ENCODE measurements around the gene MARS2. TPM values are rescaled to one million over a fixed set of nuclear protein-coding genes. Genes with fewer than 3 reads are reported as not detected.

Gene MARS2
- polyA plus RNA-seq, 1 of the 3 experiments (the other 2 are of a cell fraction), result 2.4 TPM

DNA sequence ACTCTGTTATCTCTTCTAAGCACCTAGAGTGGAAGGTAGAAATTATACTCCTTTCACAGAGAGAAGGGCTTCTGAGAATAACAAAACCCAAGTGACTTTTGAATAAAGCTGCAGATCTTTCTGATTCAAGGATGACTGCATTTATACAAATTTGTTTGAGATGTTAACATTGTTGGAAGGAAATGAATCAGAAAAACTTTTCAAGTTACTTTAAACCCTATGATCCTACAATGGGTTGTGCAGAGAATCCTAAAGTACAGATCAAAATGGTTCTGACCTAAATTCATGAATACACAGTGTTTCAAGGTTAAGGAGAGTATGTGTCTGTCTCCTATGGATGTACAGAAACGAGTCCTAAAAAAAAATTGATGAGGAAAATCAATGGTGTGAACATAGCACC lies 31.6 kb upstream of the MARS2 start:
- Histone ChIP-seq H3K27me3 (ENCODE audit: insufficient read depth) (no peaks in the 10 kb centered on the region), H2AFZ (ENCODE audit: low read depth) (no peak overlapping the region), H4K20me1 (ENCODE audit: insufficient read depth) (no peaks in the 10 kb centered on the region), H3K4me2 (no peak overlapping the region), H3K9me2 (no peaks in the 10 kb centered on the region), H3K27ac (ENCODE audit: low read depth in 2 of 2, low read length in 1 of 2) (no peak overlapping the region), H3K4me1 (ENCODE audit: control insufficient read depth in 1 of 2, insufficient read depth in 2 of 2, low read depth in 1 of 2, low read length in 1 of 2) (peaks cover 0 to 5% of the 10 kb centered on the region in 2 experiments; a peak in 2 of 4 replicates), H3K79me2 (ENCODE audit: insufficient read depth) (no peaks in the 10 kb centered on the region), H3K36me3 (replicated peaks in 1 of 2; ENCODE audit: control insufficient read depth in 1 of 2, insufficient read depth in 2 of 2, low read length in 1 of 2) (no peaks in the 10 kb centered on the region), H3K9me3 (no peaks in the 10 kb centered on the region), H3F3A (replicated peaks; ENCODE audit: insufficient read depth) (peaks cover 3% of the 10 kb centered on the region), H3K4me3 (ENCODE audit: low read depth in 2 of 2, low read length in 1 of 2) (no peak overlapping the region), H3K9ac (no peak overlapping the region)
- no peak for DNase-seq
- ChIA-PET CTCF (no interaction called here), POLR2A (no interaction called here)
- 39% methylated on average over 1 of the region's 1 CpG for WGBS (ENCODE audit: low lambda C conversion rate)
- no peak for TF ChIP-seq POLR2AphosphoS5 (IDR thresholded peaks at IDR 0.05; ENCODE audit: low read depth, low read length)
- TF ChIP-seq GATA2 (CRISPR knock-in tag; IDR thresholded peaks at IDR 0.05), result no peak
- TF ChIP-seq NRF1 (IDR thresholded peaks at IDR 0.05; ENCODE audit: low read depth, low read length), result no peak
- no peak for TF ChIP-seq GABPA (IDR thresholded peaks at IDR 0.05; ENCODE audit: low read depth)

GRCh38 chr2:197674060-197674459 lies 31.1 kb upstream of the MARS2 start:
- ChIA-PET CTCF (no interaction called here), POLR2A (no interaction called here)
- WGBS (ENCODE audit: low lambda C conversion rate), result 67% methylated on average over 1 of the region's 1 CpG
- no peak overlapping the region for H3K9ac ChIP-seq
- H3K4me2 ChIP-seq, result no peak overlapping the region
- peaks cover 3% of the 10 kb centered on the region for H3F3A ChIP-seq (replicated peaks; ENCODE audit: insufficient read depth)
- H3K79me2 ChIP-seq (ENCODE audit: insufficient read depth), result no peaks in the 10 kb centered on the region
- no peak for TF ChIP-seq SMC3 (IDR thresholded peaks at IDR 0.05; ENCODE audit: low read depth, low read length)
- no peak overlapping the region for H3K27ac ChIP-seq (ENCODE audit: low read depth in 2 of 2, low read length in 1 of 2)
- no peak for DNase-seq
- no peaks in the 10 kb centered on the region for H3K9me2 ChIP-seq
- H3K27me3 ChIP-seq (ENCODE audit: insufficient read depth), result no peaks in the 10 kb centered on the region
- H3K36me3 ChIP-seq (replicated peaks in 1 of 2; ENCODE audit: control insufficient read depth in 1 of 2, insufficient read depth in 2 of 2, low read length in 1 of 2), result no peaks in the 10 kb centered on the region
- no peaks in the 10 kb centered on the region for H4K20me1 ChIP-seq (ENCODE audit: insufficient read depth)
- no peak overlapping the region for H3K4me3 ChIP-seq (ENCODE audit: low read depth in 2 of 2, low read length in 1 of 2)
- H3K9me3 ChIP-seq, result no peaks in the 10 kb centered on the region
- H3K4me1 ChIP-seq (ENCODE audit: control insufficient read depth in 1 of 2, insufficient read depth in 2 of 2, low read depth in 1 of 2, low read length in 1 of 2), result peaks cover 0 to 5% of the 10 kb centered on the region in 2 experiments; a peak in 2 of 4 replicates
- H2AFZ ChIP-seq (ENCODE audit: low read depth), result no peak overlapping the region

- CTCF ChIA-PET, result no interaction called here
- H3K4me2 ChIP-seq, result no peak overlapping the region; the same call in 1 of the 2 replicates
- TF ChIP-seq RFX5 (IDR thresholded peaks at IDR 0.05; ENCODE audit: low read length) (no peak), YY1 (IDR thresholded peaks at IDR 0.05; ENCODE audit: low read depth) (no peak), TEAD4 (IDR thresholded peaks at IDR 0.05; ENCODE audit: borderline replicate concordance, insufficient read depth) (no peak), NRF1 (IDR thresholded peaks at IDR 0.05; ENCODE audit: low read depth, low read length) (no peak), POLR2AphosphoS5 (IDR thresholded peaks at IDR 0.05; ENCODE audit: low read depth, low read length) (no peak), JUND (IDR thresholded peaks at IDR 0.05) (no peak), TAF1 (IDR thresholded peaks at IDR 0.05; ENCODE audit: borderline replicate concordance, low read depth, low read length) (no peak), MEF2A (IDR thresholded peaks at IDR 0.05; ENCODE audit: borderline replicate concordance, low read depth) (no peak), RAD21 (IDR thresholded peaks at IDR 0.05; ENCODE audit: low read length) (no peak), RXRA (IDR thresholded peaks at IDR 0.05; ENCODE audit: borderline replicate concordance, low read depth) (no peak), FOXM1 (IDR thresholded peaks at IDR 0.05; ENCODE audit: low read depth) (no peak)
- TF ChIP-seq, protein P1, sequence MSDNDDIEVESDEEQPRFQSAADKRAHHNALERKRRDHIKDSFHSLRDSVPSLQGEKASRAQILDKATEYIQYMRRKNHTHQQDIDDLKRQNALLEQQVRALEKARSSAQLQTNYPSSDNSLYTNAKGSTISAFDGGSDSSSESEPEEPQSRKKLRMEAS (IDR thresholded peaks at IDR 0.05; ENCODE audit: low read depth), result no peak
- TF ChIP-seq, protein P2, sequence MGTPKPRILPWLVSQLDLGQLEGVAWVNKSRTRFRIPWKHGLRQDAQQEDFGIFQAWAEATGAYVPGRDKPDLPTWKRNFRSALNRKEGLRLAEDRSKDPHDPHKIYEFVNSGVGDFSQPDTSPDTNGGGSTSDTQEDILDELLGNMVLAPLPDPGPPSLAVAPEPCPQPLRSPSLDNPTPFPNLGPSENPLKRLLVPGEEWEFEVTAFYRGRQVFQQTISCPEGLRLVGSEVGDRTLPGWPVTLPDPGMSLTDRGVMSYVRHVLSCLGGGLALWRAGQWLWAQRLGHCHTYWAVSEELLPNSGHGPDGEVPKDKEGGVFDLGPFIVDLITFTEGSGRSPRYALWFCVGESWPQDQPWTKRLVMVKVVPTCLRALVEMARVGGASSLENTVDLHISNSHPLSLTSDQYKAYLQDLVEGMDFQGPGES (IDR thresholded peaks at IDR 0.05; ENCODE audit: low read depth, low read length), result no peak
- TF ChIP-seq, protein P3, sequence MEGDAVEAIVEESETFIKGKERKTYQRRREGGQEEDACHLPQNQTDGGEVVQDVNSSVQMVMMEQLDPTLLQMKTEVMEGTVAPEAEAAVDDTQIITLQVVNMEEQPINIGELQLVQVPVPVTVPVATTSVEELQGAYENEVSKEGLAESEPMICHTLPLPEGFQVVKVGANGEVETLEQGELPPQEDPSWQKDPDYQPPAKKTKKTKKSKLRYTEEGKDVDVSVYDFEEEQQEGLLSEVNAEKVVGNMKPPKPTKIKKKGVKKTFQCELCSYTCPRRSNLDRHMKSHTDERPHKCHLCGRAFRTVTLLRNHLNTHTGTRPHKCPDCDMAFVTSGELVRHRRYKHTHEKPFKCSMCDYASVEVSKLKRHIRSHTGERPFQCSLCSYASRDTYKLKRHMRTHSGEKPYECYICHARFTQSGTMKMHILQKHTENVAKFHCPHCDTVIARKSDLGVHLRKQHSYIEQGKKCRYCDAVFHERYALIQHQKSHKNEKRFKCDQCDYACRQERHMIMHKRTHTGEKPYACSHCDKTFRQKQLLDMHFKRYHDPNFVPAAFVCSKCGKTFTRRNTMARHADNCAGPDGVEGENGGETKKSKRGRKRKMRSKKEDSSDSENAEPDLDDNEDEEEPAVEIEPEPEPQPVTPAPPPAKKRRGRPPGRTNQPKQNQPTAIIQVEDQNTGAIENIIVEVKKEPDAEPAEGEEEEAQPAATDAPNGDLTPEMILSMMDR (IDR thresholded peaks at IDR 0.05), result no peak
Observed at GRCh38 chr2:197674591-197674990, 30.6 kb upstream of the MARS2 start.

More at GRCh38 chr2:197674591-197674990, 30.6 kb upstream of the MARS2 start:
- peaks cover 3% of the 10 kb centered on the region for H3F3A ChIP-seq (replicated peaks; ENCODE audit: insufficient read depth)
- DNase-seq, result no peak
- H3K9me2 ChIP-seq, result no peaks in the 10 kb centered on the region
- H2AFZ ChIP-seq (ENCODE audit: low read depth), result 0 out of 2 replicates have a peak overlapping the region, but pooled peaks have one; percentile 75
- peaks cover 0 to 5% of the 10 kb centered on the region in 2 experiments; a peak in 2 of 4 replicates for H3K4me1 ChIP-seq (ENCODE audit: control insufficient read depth in 1 of 2, insufficient read depth in 2 of 2, low read depth in 1 of 2, low read length in 1 of 2)
- no peak overlapping the region for H3K27ac ChIP-seq (ENCODE audit: low read depth in 2 of 2, low read length in 1 of 2)
- no peaks in the 10 kb centered on the region for H3K27me3 ChIP-seq (ENCODE audit: insufficient read depth)
- H3K79me2 ChIP-seq (ENCODE audit: insufficient read depth), result no peaks in the 10 kb centered on the region
- H3K4me3 ChIP-seq (ENCODE audit: low read depth in 2 of 2, low read length in 1 of 2), result no peak overlapping the region
- H3K9me3 ChIP-seq, result no peaks in the 10 kb centered on the region
- no peaks in the 10 kb centered on the region for H3K36me3 ChIP-seq (replicated peaks in 1 of 2; ENCODE audit: control insufficient read depth in 1 of 2, insufficient read depth in 2 of 2, low read length in 1 of 2)
- no peaks in the 10 kb centered on the region for H4K20me1 ChIP-seq (ENCODE audit: insufficient read depth)
- 76% methylated on average over 3 of the region's 3 CpGs for WGBS (ENCODE audit: low lambda C conversion rate)
- POLR2A ChIA-PET, result no interaction called here
- H3K9ac ChIP-seq, result no peak overlapping the region

All from SK-N-SH (cell line).